IMR-90 (cell line): ENCODE results near the gene NADSYN1. TPM values are rescaled to one million over a fixed set of nuclear protein-coding genes. Genes with fewer than 3 reads are reported as not detected.

ENCODE experiments used
- ATAC-seq: fragments of 200-7000 bp; cut with Tn5 transposase; 2 replicates; pipeline ENCODE4 v1.9.1; 2020; ENCODE audit warnings: low read depth, mild to moderate bottlenecking, moderate library complexity
- BruUV-seq: library from RNA; stranded (reverse); fragments of 400-500 nt; replicated peaks from 2 replicates; lab custom pipeline; 2021; lab: Mats Ljungman, UMichigan
- CTCF ChIA-PET: fragments of 300-600 bp; formaldehyde crosslinking; extraction: SDS; loops from one replicate; lab custom pipeline; 2021; ENCODE audit warnings: antibody characterized with exemption; lab: Yijun Ruan, JAX
- POLR2A ChIA-PET: fragments of 300-600 bp; sonication (Branson Sonifier 250); formaldehyde crosslinking; loops from one replicate; lab custom pipeline; 2022; ENCODE audit warnings: antibody characterized with exemption; ENCODE audit not compliant: unreplicated experiment; lab: Charles Lee
- DNase-seq: peaks from one replicate; pipeline ENCODE4 v3.0.0; 2013
- H2AFZ ChIP-seq: replicated peaks from 2 replicates; pipeline ENCODE3; 2013; ENCODE audit warnings: low read length, mild to moderate bottlenecking; ENCODE audit not compliant: poor library complexity
- H2AK5ac ChIP-seq: 2 replicates; pipeline ENCODE4 v1.6.1; 2013; ENCODE audit warnings: low read depth, low read length, inconsistent platforms
- H2AK9ac ChIP-seq: replicated peaks from 2 replicates; pipeline ENCODE3; 2013; ENCODE audit warnings: mild to moderate bottlenecking, low read depth, low read length, moderate library complexity; ENCODE audit not compliant: poor library complexity
- H2BK120ac ChIP-seq: 2 replicates; pipeline ENCODE4 v1.6.1; 2013; ENCODE audit warnings: low read depth, low read length, inconsistent platforms
- H2BK15ac ChIP-seq: 3 replicates; pipeline ENCODE4 v1.6.1; 2013; ENCODE audit warnings: low read depth, low read length, inconsistent platforms
- H2BK20ac ChIP-seq: 2 replicates; pipeline ENCODE4 v1.6.1; 2013; ENCODE audit warnings: low read depth, mild to moderate bottlenecking, inconsistent platforms, low read length, moderate library complexity
- H2BK5ac ChIP-seq: 2 replicates; pipeline ENCODE4 v1.6.1; 2013; ENCODE audit warnings: mild to moderate bottlenecking, low read depth, low read length, inconsistent platforms; ENCODE audit not compliant: poor library complexity, severe bottlenecking
- H3K14ac ChIP-seq: replicated peaks from 2 replicates; pipeline ENCODE4 v1.6.1; 2013; ENCODE audit warnings: low read depth, low read length, inconsistent platforms
- H3K18ac ChIP-seq: 2 replicates; pipeline ENCODE4 v1.6.1; 2013; ENCODE audit warnings: low read depth, low read length, control low read depth
- H3K23ac ChIP-seq: 2 replicates; pipeline ENCODE4 v1.6.1; 2013; ENCODE audit warnings: low read depth, low read length, inconsistent platforms
- H3K27ac ChIP-seq: 2 replicates; pipeline ENCODE4 v1.5.1; 2013; ENCODE audit warnings: mild to moderate bottlenecking, control low read depth, low read length; ENCODE audit not compliant: insufficient read depth
- H3K27me3 ChIP-seq: 2 replicates; pipeline ENCODE4 v1.6.1; 2013; ENCODE audit warnings: low read length; ENCODE audit not compliant: control insufficient read depth, insufficient read depth
- H3K36me3 ChIP-seq: 2 replicates; pipeline ENCODE4 v1.6.1; 2013; ENCODE audit warnings: low read length, mixed read lengths; ENCODE audit not compliant: control insufficient read depth, insufficient read depth
- H3K4ac ChIP-seq: 2 replicates; pipeline ENCODE4 v1.6.1; 2013; ENCODE audit warnings: low read depth, low read length, inconsistent platforms
- H3K4me1 ChIP-seq: 2 replicates; pipeline ENCODE4 v1.6.1; 2013; ENCODE audit warnings: low read length, mixed read lengths; ENCODE audit not compliant: control insufficient read depth, insufficient read depth
- H3K4me2 ChIP-seq: 2 replicates; pipeline ENCODE4 v1.6.1; 2013; ENCODE audit warnings: low read depth, mild to moderate bottlenecking, control low read depth, low read length, moderate library complexity
- H3K4me3 ChIP-seq: 2 replicates; pipeline ENCODE4 v1.5.1; 2013; ENCODE audit warnings: low read depth, mild to moderate bottlenecking, control low read depth, low read length, moderate library complexity; ENCODE audit not compliant: insufficient read depth
- H3K56ac ChIP-seq: 2 replicates; pipeline ENCODE4 v1.6.1; 2013; ENCODE audit warnings: low read length, inconsistent platforms; ENCODE audit not compliant: insufficient read depth; ENCODE audit errors: extremely low read depth
- H3K79me1 ChIP-seq, 2 experiments: 2 replicates each; pipeline ENCODE4 v1.6.1; 2013; ENCODE audit warnings: low read length in 2 of 2, inconsistent platforms in 1 of 2, low read depth in 1 of 2
- H3K9ac ChIP-seq: 2 replicates; pipeline ENCODE4 v1.6.1; 2013; ENCODE audit warnings: low read depth, low read length, control low read depth
- H3K9me1 ChIP-seq: 2 replicates; pipeline ENCODE4 v1.6.1; 2013; ENCODE audit warnings: low read length, inconsistent platforms; ENCODE audit not compliant: insufficient read depth
- H3K9me3 ChIP-seq: 2 replicates; pipeline ENCODE4 v1.6.1; 2013; ENCODE audit warnings: low read length; ENCODE audit not compliant: control insufficient read depth, insufficient read depth
- H4K20me1 ChIP-seq: 2 replicates; pipeline ENCODE4 v1.6.1; 2013; ENCODE audit warnings: low read length, inconsistent platforms; ENCODE audit not compliant: insufficient read depth
- H4K5ac ChIP-seq: 2 replicates; pipeline ENCODE4 v1.6.1; 2013; ENCODE audit warnings: mild to moderate bottlenecking, low read depth, low read length, control low read depth
- H4K8ac ChIP-seq, 2 experiments: 2 replicates each; pipeline ENCODE4 v1.6.1; 2013; ENCODE audit warnings: low read depth in 2 of 2, low read length in 2 of 2, control low read depth in 1 of 2, inconsistent platforms in 1 of 2
- H4K91ac ChIP-seq: 2 replicates; pipeline ENCODE4 v1.6.1; 2013; ENCODE audit warnings: low read depth, low read length, inconsistent platforms; ENCODE audit not compliant: insufficient read depth
- NFE2L2 ChIP-seq: fragments of 150-350 bp; IDR thresholded peaks from 2 replicates; pipeline ENCODE4 v1.6.1; 2016; ENCODE audit warnings: low read depth, mild to moderate bottlenecking, low read length
- WGBS, 2 experiments: methylation state at CpG; one replicate each; pipeline versions ENCODE4 v1.1.5 to v1.1.7; 2013; ENCODE audit warnings: missing lambda C conversion rate in 2 of 2; ENCODE audit not compliant: insufficient read length in 1 of 2; ENCODE audit errors: extremely low coverage in 2 of 2; 5-methylcytosine and 5-hydroxymethylcytosine counted together
- dilution Hi-C: fragments of 300-500 bp; cut with HindIII; formaldehyde crosslinking; loops from one replicate; pipeline ENCODE4 v1.14.3; 2018; ENCODE audit warnings: low sequenced_read_pairs; ENCODE audit not compliant: unreplicated experiment
- in situ Hi-C: fragments of 300-500 bp; cut with MboI; formaldehyde crosslinking; loops from 3 replicates; pipeline ENCODE4 v1.14.3; 2019; ENCODE audit warnings: low sequenced_read_pairs, inconsistent platforms, mixed read lengths
- intact Hi-C: fragments of 100-400 bp; cut with micrococcal nuclease; formaldehyde crosslinking; loops from 2 replicates; pipeline ENCODE4 v1.10.0; 2022
- polyA plus RNA-seq, 3 experiments: library from polyadenylated mRNA; depleted of rRNA; stranded (reverse); fragments of >200 nt; gene quantifications; 2 replicates each; pipeline ENCODE4 v1.2.3, GENCODE V29; 2012; ENCODE audit warnings: low replicate concordance in 1 of 3
- total RNA-seq: library from RNA; depleted of rRNA; stranded (reverse); fragments of >200 nt; gene quantifications from 2 replicates; pipeline ENCODE4 v1.2.3, GENCODE V29; 2012

Gene NADSYN1
- total and polyA plus RNA-seq, 2 of the 4 experiments (the other 2 are of a cell fraction): 69.5 to 70.4 TPM

DNA sequence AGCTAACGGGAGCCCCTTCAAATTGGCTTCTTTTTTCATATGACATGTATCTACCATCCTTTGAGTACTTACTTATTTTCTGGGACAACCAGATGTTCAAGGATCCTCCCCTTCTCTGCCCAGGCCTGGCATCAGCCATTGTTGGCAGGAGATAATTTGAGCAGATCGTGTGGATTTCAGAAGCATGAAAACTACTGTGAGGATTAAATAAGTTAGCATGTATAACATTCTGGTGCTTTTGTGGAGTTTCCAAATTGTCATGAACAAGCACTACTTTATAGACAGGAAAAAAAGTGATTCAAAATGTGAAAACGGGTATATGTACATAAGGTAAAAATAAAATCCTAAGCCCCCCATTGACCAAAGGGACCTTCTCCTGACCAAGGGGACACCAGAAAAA lies 2.1 kb upstream of the NADSYN1 start:
- TF ChIP-seq NFE2L2: no peak
- Histone ChIP-seq H3K4me3 (no peak overlapping the region), H2AK9ac (no peak overlapping the region), H2AFZ (no peak overlapping the region), H3K56ac (no peak overlapping the region), H3K18ac (no peak overlapping the region), H2BK15ac (no peak overlapping the region), H3K27ac (no peak overlapping the region), H3K4ac (no peak overlapping the region), H3K27me3 (no peaks in the 10 kb centered on the region), H2AK5ac (no peak overlapping the region), H2BK20ac (no peak overlapping the region), H4K8ac (no peak overlapping the region), H4K5ac (no peak overlapping the region), H2BK120ac (no peak overlapping the region), H4K20me1 (peaks cover 9% of the 10 kb centered on the region; the same call in 1 of the 2 replicates), H3K9me1 (no peaks in the 10 kb centered on the region; the same call in 1 of the 2 replicates), H3K23ac (no peak overlapping the region), H4K91ac (no peak overlapping the region), H3K79me1 (peaks cover 30 to 41% of the 10 kb centered on the region in 2 experiments), H3K4me2 (no peak overlapping the region), H3K36me3 (peaks cover 8% of the 10 kb centered on the region), H3K9ac (no peak overlapping the region), H3K4me1 (peaks cover 9% of the 10 kb centered on the region), H2BK5ac (no peak overlapping the region), H3K9me3 (no peaks in the 10 kb centered on the region), H3K14ac (no peak overlapping the region)
- in situ Hi-C loops: no loop called here
- ChIA-PET POLR2A (no interaction called here), CTCF (no interaction called here)
- no TSS peak for BruUV-seq
- DNase-seq (no peak), ATAC-seq (no peak)
- intact Hi-C loops: no loop called here
- dilution Hi-C loops: no loop called here
- no CpG with 5 or more reads among the region's 3 CpGs for WGBS, 2 experiments
